Thyroid gland (tissue), 4 donors: Measurements from ENCODE around the gene NUDCD3. TPM values are rescaled to one million over a fixed set of nuclear protein-coding genes. Genes with fewer than 3 reads are reported as not detected.

Experiments used
- DNase-seq, 2 donors: peaks; one replicate each; pipeline ENCODE4 v3.0.0-alpha.2; 2019
- H3K27ac ChIP-seq, 3 donors: fragments of 200-600 bp; sonication (generic); 1 replicate in 2 of 3; 2 replicates in 1 of 3; pipeline ENCODE4 v1.5.1; 2016 to 2019; ENCODE audit warnings: mild to moderate bottlenecking in 1 of 3, moderate library complexity in 1 of 3
- H3K27me3 ChIP-seq: fragments of 200-600 bp; sonication (generic); one replicate; pipeline ENCODE4 v1.5.1; 2019
- H3K36me3 ChIP-seq, 2 donors: fragments of 200-600 bp; sonication (generic); one replicate each; pipeline ENCODE4 v1.5.1; 2016 to 2019
- H3K4me1 ChIP-seq, 2 donors: fragments of 200-600 bp; sonication (generic); one replicate each; pipeline ENCODE4 v1.5.1; 2017 to 2019
- H3K4me3 ChIP-seq, 3 donors: fragments of 200-600 bp; sonication (generic); replicated peaks in 1 of 3; 1 replicate in 2 of 3; 2 replicates in 1 of 3; pipeline ENCODE4 v1.5.1; 2016; ENCODE audit warnings: mild to moderate bottlenecking in 1 of 3
- H3K9me3 ChIP-seq: fragments of 200-600 bp; sonication (generic); one replicate; pipeline ENCODE4 v1.5.1; 2017
- CTCF ChIP-seq, 6 experiments: fragments of 200-600 bp in 3 of 6; fragments of 450-650 bp in 3 of 6; sonication (generic) in 3 of 6; IDR thresholded peaks; one replicate each; pipeline ENCODE4 v1.5.1; 2016 to 2019; ENCODE audit warnings: antibody characterized with exemption in 6 of 6, mild to moderate bottlenecking in 2 of 6, inconsistent platforms in 1 of 6, moderate library complexity in 1 of 6
- POLR2A ChIP-seq, 2 donors: fragments of 450-650 bp; IDR thresholded peaks; one replicate each; pipeline ENCODE4 v1.6.1; 2017; ENCODE audit warnings: antibody characterized with exemption in 2 of 2, mild to moderate bottlenecking in 2 of 2, moderate library complexity in 1 of 2
- WGBS, 2 donors: methylation state at CpG; one replicate each; pipeline ENCODE4 v1.1.5; 2017; 5-methylcytosine and 5-hydroxymethylcytosine counted together
- intact Hi-C: fragments of 100-400 bp; cut with DNase I; formaldehyde crosslinking; loops from one replicate; pipeline ENCODE4 v1.15.1; 2023
- total RNA-seq, 4 donors: library from RNA; depleted of rRNA; stranded (reverse); fragments of >200 nt; gene quantifications; one replicate each; pipeline ENCODE4 v1.2.3, GENCODE V29; 2016

NUDCD3 gene
- total RNA-seq, 4 donors from 2014 or later: 41.4 to 76.9 (median 52.0) TPM

DNA sequence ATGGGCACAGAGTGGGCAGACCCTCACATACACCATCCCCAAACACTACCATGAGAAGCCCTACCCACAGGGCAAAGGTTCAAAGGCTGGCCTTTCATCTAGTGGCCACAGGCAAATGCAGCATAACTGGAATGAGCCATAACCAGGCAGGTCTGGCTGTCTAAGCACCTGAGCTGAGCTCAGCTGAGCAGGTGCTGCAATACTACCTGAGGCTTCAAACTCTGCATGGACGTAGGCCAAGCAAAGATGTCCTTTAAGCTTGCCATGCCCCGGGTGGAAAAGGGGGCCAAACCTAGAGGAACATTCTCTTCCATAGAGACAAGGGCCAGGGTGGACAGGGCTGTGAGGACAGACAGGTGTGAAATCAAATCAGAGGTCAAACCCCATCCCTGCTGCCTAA, 99.8 kb downstream of the NUDCD3 start:
- intact Hi-C loops: no loop called here
- Histone ChIP-seq H3K4me1 (peaks cover 0 to 1% of the 10 kb centered on the region in 2 donors), H3K9me3 (no peaks in the 10 kb centered on the region), H3K4me3 (no peak overlapping the region), H3K27me3 (no peaks in the 10 kb centered on the region), H3K36me3 (peaks cover 29 to 43% of the 10 kb centered on the region in 2 donors), H3K27ac (no peak overlapping the region)
- no peak for DNase-seq
- TF ChIP-seq POLR2A (IDR thresholded peaks at IDR 0.05) (no peak), CTCF (IDR thresholded peaks at IDR 0.05) (no peak)
- 93 to 94% methylated on average over 2 of the region's 2 CpGs for WGBS, 2 donors

DNA sequence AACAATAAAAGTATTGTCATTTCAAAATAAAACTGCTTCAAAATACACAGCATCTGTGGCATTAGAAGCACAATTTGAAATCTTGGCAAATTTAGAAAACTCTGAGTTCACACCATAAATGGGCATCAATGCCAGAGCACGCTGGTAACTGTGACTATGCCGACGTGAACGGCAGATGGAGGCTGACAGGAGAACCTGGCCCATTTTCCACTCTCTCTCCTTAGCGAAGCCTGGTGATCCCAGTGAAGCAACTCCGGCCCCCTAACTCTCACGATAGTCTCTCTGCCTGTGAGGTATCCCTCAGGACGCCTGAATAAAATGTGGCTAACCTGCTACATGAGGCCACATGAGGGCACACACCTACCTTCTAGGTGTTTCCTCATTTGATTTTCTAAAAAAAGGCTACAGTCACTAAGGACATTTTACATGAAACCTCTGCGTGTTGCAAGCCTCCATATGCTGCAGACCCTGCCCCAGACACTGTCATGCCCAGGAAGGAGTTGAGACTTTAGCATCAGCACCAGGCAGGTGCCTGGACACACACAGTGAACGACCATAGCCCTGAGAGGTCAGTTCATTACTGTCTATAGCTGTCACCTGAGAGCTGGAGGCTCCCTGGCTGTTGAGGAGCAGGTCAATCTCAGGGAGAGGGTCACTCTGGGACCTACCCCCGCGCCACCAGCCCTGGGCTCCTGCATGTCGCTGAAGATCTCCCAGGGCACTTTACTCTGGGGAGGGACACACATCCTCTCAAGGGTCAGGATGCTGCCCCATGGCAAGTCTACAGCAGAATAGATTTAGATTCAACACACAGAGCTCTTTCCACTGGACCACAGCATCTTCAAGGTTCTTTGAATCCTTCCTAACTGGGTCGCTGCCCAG, 102.1 kb downstream of the NUDCD3 start:
- peaks cover 29 to 45% of the 10 kb centered on the region in 2 donors for H3K36me3 ChIP-seq
- WGBS, 2 donors: 93 to 96% methylated on average over 12 to 14 of the region's 14 CpGs
- H3K27ac ChIP-seq: no peak overlapping the region
- H3K4me3 ChIP-seq: no peak overlapping the region
- DNase-seq: no peak
- peaks cover 0 to 14% of the 10 kb centered on the region in 2 donors for H3K4me1 ChIP-seq
- intact Hi-C loops: no loop called here
- TF ChIP-seq POLR2A (IDR thresholded peaks at IDR 0.05) (no peak), CTCF (IDR thresholded peaks at IDR 0.05) (no peak)
- H3K27me3 ChIP-seq: no peaks in the 10 kb centered on the region
- no peaks in the 10 kb centered on the region for H3K9me3 ChIP-seq

DNA sequence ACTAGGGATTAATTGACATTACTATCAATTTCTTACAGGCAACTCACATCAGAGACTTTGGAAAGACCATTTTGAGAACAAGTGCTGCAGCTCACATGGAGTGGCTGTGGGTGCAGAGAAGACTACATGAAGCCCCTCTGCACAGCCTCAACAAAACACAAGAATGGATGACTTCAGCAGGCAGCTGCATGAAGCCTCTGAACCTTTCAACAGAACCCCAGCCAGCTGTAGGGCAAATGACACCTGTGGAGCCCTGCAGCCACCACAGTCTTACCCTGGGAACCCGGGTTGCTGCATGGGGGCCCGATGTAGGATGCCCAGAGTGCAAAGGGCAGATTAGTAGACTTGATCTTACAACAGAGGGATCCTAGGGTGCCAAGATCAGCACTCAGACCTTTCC, 103.1 kb downstream of the NUDCD3 start:
- TF ChIP-seq POLR2A (IDR thresholded peaks at IDR 0.05) (no peak), CTCF (IDR thresholded peaks at IDR 0.05) (no peak)
- H3K36me3 ChIP-seq: peaks cover 29 to 40% of the 10 kb centered on the region in 2 donors
- no peaks in the 10 kb centered on the region for H3K27me3 ChIP-seq
- peaks cover 0 to 14% of the 10 kb centered on the region in 2 donors for H3K4me1 ChIP-seq
- H3K4me3 ChIP-seq: no peak overlapping the region
- no peak for DNase-seq
- intact Hi-C loops: no loop called here
- 82% methylated on average over 2 of the region's 2 CpGs; no CpG with 5 or more reads in 1 of the 2 donors for WGBS, 2 donors
- no peak overlapping the region for H3K27ac ChIP-seq
- no peaks in the 10 kb centered on the region for H3K9me3 ChIP-seq

DNA sequence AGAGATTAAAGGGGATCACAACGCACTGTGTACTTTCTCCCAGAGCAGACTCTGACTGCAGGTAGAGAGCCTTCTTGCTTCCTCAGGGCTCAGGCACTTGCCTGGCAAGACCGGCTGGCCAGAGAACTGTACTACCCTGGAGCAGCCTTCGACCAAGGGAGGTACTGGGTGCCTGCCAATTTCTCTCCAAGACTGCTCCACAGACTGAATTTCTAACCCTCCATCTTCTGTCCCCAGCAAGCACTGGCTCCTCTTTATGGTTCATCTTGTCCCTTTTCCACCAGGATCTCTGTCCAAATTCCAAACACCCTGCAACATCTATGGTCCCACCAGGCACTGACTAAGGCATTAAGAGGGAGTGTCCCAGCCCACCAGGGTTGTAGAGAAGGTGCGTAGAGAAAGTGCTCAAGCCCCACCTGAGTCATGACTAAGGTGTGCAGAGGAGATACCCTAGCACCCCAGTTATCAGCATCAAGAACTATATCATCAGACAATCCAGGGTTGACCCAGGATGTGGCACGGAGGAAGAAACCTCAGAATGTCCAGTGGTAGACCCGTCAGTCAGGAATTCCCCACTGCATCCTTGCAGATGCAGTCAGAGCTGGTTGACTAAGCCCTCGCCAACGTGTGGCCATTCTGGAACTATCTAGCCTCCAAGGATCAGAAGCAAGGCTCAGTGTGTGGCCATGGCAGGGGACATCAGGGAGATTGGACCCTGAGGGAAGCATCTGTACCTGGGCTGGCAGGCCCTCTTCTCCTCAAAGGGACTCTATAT, 104.1 kb downstream of the NUDCD3 start:
- Histone ChIP-seq H3K27me3 (no peaks in the 10 kb centered on the region), H3K4me3 (no peak overlapping the region), H3K4me1 (peaks cover 0 to 14% of the 10 kb centered on the region in 2 donors), H3K36me3 (peaks cover 20 to 30% of the 10 kb centered on the region in 2 donors), H3K9me3 (no peaks in the 10 kb centered on the region), H3K27ac (no peak overlapping the region)
- intact Hi-C loops: no loop called here
- DNase-seq: peak; percentile 67 to 71
- 72 to 73% methylated on average over 6 of the region's 8 CpGs for WGBS, 2 donors
- TF ChIP-seq CTCF (IDR thresholded peaks at IDR 0.05): no peak
